Measurements from ENCODE around the gene HOXC10. TPM values are rescaled to one million over a fixed set of nuclear protein-coding genes. Genes with fewer than 3 reads are reported as not detected.

HOXC10 gene
- not detected in 2 replicates for total RNA-seq

DNA sequence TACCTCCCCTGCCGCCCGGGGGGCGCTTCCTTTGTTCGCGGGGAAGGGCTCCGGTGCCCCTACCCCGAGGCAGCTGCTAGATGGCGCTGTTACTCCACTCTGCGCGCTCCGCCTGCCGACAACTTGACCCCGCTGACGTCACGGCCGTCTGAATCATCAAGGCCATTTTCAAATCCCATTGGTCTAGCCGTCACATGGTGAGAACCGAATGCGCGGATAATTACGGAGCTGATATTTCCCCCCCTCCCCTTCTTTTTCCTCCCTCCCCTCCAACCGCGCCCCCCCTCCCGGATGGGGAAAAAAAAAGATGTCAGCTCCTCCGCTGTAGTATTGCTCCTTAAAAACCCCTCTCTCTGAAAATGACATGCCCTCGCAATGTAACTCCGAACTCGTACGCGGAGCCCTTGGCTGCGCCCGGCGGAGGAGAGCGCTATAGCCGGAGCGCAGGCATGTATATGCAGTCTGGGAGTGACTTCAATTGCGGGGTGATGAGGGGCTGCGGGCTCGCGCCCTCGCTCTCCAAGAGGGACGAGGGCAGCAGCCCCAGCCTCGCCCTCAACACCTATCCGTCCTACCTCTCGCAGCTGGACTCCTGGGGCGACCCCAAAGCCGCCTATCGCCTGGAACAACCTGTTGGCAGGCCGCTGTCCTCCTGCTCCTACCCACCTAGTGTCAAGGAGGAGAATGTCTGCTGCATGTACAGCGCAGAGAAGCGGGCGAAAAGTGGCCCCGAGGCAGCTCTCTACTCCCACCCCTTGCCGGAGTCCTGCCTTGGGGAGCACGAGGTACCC, at the start of gene HOXC10:
HOXC10 (plus strand) TSS at position 246 of the 791 bp plus-strand sequence; CDS start at position 360, 114 bp downstream.

DNA sequence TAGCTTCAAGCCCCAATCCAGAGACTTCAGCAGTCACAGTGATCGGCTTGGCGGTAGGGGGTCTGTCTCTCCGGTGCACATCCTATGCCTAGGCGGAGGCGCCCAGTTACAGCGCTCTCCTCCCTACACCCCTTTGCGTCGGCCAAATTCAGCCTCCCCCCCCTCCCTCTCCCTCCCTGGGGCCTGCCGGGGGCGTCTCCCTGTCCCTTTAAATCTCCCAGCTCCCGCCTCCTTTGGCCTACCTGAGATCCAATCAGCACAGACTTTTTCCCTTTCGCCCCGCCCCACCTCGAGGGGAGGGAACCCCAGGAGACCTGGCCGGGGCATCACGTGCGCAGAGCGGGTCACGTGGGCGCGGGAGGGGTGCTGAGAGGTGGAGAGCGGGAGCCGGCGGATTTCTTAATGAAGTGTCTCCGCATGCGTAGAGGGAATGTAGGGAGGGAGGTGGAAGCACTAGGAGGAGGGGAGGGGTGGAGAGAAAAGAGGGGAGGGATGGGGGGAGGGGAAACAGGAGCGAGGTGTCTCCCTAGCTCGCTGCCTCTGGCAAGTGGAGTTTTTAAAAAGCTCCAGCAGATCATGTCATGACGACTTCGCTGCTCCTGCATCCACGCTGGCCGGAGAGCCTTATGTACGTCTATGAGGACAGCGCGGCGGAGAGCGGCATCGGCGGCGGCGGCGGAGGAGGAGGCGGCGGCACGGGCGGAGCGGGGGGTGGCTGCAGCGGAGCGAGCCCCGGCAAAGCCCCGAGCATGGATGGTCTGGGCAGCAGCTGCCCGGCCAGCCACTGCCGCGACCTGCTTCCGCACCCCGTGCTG, 46.4 kb upstream of the HOXC10 start, which contains the start of gene HOXC13:
HOXC13 (plus strand) TSS at position 506 of the 815 bp plus-strand sequence; CDS start at position 582, 76 bp downstream.

DNA sequence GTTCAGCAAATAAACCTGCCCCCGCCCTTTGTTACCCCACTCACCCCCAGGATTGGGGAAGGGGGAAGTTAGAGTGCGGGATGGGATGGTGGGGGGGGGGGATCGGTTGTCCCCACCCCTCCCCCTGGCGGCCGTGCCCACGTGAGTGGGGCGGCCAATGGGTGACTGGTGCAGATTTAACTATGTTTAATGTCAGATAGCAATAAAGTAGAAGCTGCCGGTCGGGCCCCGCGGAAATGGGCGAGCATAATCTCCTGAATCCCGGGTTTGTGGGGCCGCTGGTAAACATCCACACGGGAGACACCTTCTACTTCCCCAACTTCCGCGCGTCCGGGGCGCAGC, 30.3 kb upstream of the HOXC10 start, which contains the start of gene HOXC12:
HOXC12 (plus strand) TSS at position 210 of the 342 bp plus-strand sequence; CDS start at position 237, 27 bp downstream.

DNA sequence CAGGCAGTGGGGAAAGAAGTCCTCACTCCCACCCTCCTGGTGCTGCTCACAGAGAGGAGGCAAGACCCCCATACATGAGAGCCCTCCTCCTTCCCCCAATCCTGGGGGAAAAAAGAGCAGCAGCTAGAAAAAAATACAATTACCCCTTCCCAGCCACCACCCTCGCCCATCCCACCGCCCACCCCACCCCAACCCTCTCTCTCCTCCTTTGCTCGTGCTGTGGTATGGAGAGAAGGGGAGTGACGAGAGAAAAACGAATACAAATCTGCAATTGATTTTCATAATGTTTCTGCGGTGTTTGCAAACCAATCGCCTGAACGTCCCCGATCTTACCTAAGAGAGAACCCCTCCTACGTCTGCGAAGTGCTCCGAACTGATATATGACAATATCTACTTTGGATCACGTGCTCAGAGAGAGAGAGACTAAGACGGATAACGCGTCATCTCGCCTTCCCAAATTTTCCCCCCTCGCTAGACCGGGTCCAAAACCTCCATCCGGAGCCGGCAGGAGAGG, 12.2 kb upstream of the HOXC10 start, which contains the start of gene HOXC11:
HOXC11 (plus strand) TSS at position 405 of the 514 bp plus-strand sequence. CDS start 116 bp downstream, outside the sequence.

DNA sequence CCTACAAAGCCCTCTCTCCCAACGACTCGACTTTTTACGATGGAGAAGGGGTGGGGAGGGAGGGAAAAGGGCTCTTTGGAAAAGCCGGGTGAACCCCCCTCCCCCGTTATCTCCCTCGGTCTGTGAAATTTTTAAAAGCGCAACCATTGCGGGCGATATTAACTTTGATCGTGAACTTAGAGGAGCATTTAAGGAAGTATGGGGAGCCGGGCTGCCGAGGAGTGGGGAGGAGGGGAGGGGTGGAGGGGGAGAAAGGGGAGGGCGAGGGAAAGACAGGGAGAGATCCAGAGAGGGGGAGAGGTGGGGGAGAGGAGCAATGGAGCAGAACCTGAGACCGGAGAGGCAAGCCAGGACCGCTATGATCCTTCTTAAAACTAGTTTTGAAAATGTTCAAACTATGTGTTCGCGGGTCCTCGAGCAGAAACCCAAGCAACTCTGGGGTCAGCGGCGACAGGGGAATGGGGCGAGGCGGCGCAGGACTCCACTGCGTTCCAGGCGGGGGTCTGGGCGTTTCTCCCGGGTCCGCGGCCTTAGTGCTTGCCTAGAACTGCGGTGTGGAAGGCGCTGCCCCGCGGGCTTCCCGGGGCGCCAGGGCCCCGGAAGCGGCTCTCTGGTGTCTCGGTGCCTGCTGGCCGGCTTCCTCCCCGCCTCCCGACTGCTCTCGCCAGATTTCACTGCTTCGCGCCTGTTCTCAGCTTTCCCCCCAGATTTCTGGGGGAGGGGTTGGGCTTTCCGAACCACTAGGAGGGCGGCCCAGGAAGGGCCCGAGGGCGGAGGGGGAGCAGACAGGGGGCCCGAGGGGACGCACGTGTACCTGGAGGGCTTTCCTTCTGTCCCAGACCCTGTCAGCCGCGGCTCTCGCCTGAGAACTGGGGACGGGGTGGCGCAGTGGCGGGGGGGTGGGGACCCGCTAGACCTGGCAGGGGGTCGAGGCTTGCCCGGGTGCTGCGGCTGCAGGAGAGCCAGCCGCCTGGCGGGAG, 10.6 kb upstream of the HOXC10 start, which contains the start of gene HOTAIR:
HOTAIR (minus strand) TSS at position 871 of the 980 bp plus-strand sequence.

DNA sequence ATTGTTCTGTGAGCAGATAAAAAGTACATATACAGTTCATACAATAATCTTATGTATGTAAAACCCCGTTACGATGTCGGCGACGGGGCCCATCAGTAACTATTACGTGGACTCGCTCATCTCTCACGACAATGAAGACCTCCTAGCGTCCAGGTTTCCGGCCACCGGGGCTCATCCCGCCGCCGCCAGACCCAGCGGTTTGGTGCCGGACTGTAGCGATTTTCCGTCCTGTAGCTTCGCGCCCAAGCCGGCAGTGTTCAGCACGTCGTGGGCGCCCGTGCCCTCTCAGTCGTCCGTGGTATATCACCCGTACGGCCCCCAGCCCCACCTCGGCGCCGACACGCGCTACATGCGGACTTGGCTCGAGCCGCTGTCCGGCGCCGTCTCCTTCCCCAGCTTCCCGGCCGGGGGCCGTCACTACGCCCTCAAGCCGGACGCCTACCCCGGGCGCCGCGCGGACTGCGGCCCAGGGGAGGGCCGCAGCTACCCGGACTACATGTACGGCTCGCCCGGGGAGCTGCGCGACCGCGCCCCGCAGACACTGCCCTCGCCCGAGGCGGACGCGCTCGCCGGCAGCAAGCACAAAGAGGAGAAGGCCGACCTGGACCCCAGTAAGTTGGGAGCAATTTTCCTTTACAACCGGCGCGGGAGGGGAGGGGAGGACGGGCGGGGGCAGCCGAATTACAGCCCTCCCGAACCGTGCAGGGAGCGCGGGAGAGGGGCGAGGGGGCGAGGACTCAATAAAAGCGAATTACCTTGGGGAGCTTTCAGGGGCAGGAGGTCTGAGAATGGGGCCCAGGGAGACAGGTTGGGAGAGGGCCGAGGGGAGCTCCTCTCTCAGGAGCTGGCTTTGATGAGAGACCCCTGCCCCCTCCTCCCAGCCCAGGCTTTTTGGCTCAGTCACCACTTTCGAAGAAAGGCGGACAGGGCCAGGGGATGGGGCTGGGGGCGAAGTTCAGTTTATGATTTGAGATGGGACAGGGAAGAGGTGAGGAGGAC, 15.5 kb downstream of the HOXC10 start, which contains the start of gene HOXC9:
HOXC9 (plus strand) TSS at position 46 of the 999 bp plus-strand sequence; CDS start at position 74, 28 bp downstream.

DNA sequence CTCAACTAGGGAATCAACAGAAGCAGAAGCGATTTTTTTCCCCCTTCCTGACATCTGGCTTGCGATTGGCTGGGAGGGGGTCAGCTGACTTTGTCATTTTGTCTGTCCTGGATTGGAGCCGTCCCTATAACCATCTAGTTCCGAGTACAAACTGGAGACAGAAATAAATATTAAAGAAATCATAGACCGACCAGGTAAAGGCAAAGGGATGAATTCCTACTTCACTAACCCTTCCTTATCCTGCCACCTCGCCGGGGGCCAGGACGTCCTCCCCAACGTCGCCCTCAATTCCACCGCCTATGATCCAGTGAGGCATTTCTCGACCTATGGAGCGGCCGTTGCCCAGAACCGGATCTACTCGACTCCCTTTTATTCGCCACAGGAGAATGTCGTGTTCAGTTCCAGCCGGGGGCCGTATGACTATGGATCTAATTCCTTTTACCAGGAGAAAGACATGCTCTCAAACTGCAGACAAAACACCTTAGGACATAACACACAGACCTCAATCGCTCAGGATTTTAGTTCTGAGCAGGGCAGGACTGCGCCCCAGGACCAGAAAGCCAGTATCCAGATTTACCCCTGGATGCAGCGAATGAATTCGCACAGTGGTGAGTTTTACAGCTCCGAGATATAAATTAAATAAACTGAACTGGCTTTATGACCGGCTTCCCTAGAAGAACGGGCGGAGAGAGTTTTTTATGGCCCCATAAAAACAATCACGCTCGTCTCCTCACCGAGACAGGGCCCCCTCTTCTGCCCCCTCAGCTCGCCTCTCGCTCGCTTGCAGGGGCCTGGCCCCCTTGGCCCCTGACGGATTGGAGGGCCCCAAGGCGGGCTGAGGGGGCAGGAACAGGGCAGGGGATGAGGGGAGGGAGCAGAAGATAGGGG, 43.6 kb downstream of the HOXC10 start, which contains the start of gene HOXC6:
HOXC6 (plus strand) TSS at position 127 of the 888 bp plus-strand sequence; CDS start at position 209, 82 bp downstream.

DNA sequence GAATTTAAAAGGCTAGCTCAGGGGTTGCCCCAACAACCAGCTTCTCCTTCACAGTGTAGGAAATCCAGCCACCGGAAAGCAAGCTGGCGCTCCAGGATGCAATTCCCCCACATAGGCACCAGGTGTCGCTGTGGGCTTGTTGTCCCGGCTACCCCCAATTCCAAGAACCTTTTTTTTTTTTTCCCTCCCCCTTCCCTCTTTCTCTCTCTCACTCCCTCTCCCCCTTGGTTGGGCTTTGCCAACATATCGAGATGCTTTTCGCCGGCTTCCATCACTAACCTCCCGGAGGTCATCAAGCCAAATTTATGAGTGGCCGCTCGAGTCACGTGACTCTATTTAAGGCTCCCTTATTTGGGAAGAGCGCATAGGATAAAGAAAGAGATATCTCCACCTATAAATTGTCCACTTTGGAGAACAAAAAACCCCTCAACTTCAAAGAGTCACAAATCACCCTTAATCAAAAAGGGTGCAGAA, 47.7 kb downstream of the HOXC10 start, which contains the start of gene HOXC5:
HOXC5 (plus strand) TSS at position 424 of the 474 bp plus-strand sequence. CDS start 73 bp downstream, outside the sequence.

Other genes with a start within 250 kb of the HOXC10 start
- gene CISTR, start 233.2 kb upstream of the HOXC10 start, total RNA-seq: not detected in 2 replicates
- gene HOXC13, start 46.3 kb upstream of the HOXC10 start, total RNA-seq: under 0.01 TPM in 1 of 2 replicates, not detected in the other
- not detected in 2 replicates for gene HOXC12, start 30.2 kb upstream of the HOXC10 start, total RNA-seq
- gene HOXC11, start 12.0 kb upstream of the HOXC10 start, total RNA-seq: not detected in 2 replicates
- not detected in 2 replicates for gene HOTAIR, start 10.2 kb upstream of the HOXC10 start, total RNA-seq
- gene HOXC9, start 15.0 kb downstream of the HOXC10 start, total RNA-seq: 0.15 TPM in 1 of 2 replicates, not detected in the other
- under 0.01 TPM in 2 replicates for gene HOXC8, start 23.8 kb downstream of the HOXC10 start, total RNA-seq
- 0.17 and 0.89 TPM in 2 replicates for gene HOXC6, start 43.3 kb downstream of the HOXC10 start, total RNA-seq
- 0.74 and 1.5 TPM in 2 replicates for gene HOXC5, start 47.9 kb downstream of the HOXC10 start, total RNA-seq
- 1.6 and 2.0 TPM in 2 replicates for gene HOXC4, start 68.7 kb downstream of the HOXC10 start, total RNA-seq
- 45.9 and 50.4 TPM in 2 replicates for gene SMUG1, start 203.8 kb downstream of the HOXC10 start, total RNA-seq